GM10847 (cell line): ENCODE measurements around the gene SHISAL1.

Experiments
- POLR2A ChIP-seq: IDR thresholded peaks from 2 replicates; pipeline ENCODE4 v1.6.1; 2011; ENCODE audit not compliant: insufficient read length; ENCODE audit errors: extremely low read depth

SHISAL1 gene

GRCh38 chr22:44229809-44230208, 82.9 kb downstream of the SHISAL1 start:
- no peak for TF ChIP-seq POLR2A

GRCh38 chr22:44229331-44229730, 83.4 kb downstream of the SHISAL1 start:
- no peak for TF ChIP-seq POLR2A

- TF ChIP-seq POLR2A, result no peak
Observed at GRCh38 chr22:44225812-44226211, 86.9 kb downstream of the SHISAL1 start.

GRCh38 chr22:44225091-44225689, 87.6 kb downstream of the SHISAL1 start:
- no peak for TF ChIP-seq POLR2A

GRCh38 chr22:44224166-44224565, 88.6 kb downstream of the SHISAL1 start:
- TF ChIP-seq POLR2A, result no peak

GRCh38 chr22:44221710-44222475, 90.9 kb downstream of the SHISAL1 start:
- TF ChIP-seq POLR2A, result no peak

GRCh38 chr22:44220727-44221680, 91.7 kb downstream of the SHISAL1 start:
- TF ChIP-seq POLR2A, result no peak

- TF ChIP-seq POLR2A, result no peak
Observed at GRCh38 chr22:44219101-44219870, 93.5 kb downstream of the SHISAL1 start.

GRCh38 chr22:44218071-44218470, 94.7 kb downstream of the SHISAL1 start:
- no peak for TF ChIP-seq POLR2A

GRCh38 chr22:44217346-44217745, 95.4 kb downstream of the SHISAL1 start:
- TF ChIP-seq POLR2A, result no peak

- no peak for TF ChIP-seq POLR2A
Observed at GRCh38 chr22:44215287-44215686, 97.5 kb downstream of the SHISAL1 start.

GRCh38 chr22:44214764-44215163, 98.0 kb downstream of the SHISAL1 start:
- no peak for TF ChIP-seq POLR2A

GRCh38 chr22:44214187-44214586, 98.6 kb downstream of the SHISAL1 start:
- no peak for TF ChIP-seq POLR2A

GRCh38 chr22:44213489-44214043, 99.2 kb downstream of the SHISAL1 start:
- no peak for TF ChIP-seq POLR2A

- TF ChIP-seq POLR2A, result no peak
Observed at GRCh38 chr22:44212936-44213335, 99.8 kb downstream of the SHISAL1 start.
